ENCODE data around the gene ZBED2. TPM values are rescaled to one million over a fixed set of nuclear protein-coding genes. Genes with fewer than 3 reads are reported as not detected.

Gene ZBED2
- total RNA-seq, 4 donors from 2014 or later, result 4.2 to 9.4 (median 6.2) TPM

- no peak for DNase-seq
- H3K4me1 ChIP-seq, result peaks cover 0 to 20% (median 4%) of the 10 kb centered on the region in 3 donors
- H3K36me3 ChIP-seq, result no peaks in the 10 kb centered on the region
- H3K4me3 ChIP-seq, result no peak overlapping the region
- 21 to 24% methylated on average over 5 of the region's 5 CpGs for WGBS, 2 donors
- intact Hi-C loops (cut with DNase I), result no loop called here
- H3K9me3 ChIP-seq, result no peaks in the 10 kb centered on the region
- TF ChIP-seq POLR2A (IDR thresholded peaks at IDR 0.05), result no peak
- TF ChIP-seq, protein P1, sequence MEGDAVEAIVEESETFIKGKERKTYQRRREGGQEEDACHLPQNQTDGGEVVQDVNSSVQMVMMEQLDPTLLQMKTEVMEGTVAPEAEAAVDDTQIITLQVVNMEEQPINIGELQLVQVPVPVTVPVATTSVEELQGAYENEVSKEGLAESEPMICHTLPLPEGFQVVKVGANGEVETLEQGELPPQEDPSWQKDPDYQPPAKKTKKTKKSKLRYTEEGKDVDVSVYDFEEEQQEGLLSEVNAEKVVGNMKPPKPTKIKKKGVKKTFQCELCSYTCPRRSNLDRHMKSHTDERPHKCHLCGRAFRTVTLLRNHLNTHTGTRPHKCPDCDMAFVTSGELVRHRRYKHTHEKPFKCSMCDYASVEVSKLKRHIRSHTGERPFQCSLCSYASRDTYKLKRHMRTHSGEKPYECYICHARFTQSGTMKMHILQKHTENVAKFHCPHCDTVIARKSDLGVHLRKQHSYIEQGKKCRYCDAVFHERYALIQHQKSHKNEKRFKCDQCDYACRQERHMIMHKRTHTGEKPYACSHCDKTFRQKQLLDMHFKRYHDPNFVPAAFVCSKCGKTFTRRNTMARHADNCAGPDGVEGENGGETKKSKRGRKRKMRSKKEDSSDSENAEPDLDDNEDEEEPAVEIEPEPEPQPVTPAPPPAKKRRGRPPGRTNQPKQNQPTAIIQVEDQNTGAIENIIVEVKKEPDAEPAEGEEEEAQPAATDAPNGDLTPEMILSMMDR (IDR thresholded peaks at IDR 0.05), result no peak
- H3K27ac ChIP-seq, result peak overlapping the region; percentile 41 to 76 (median 64)
- H3K27me3 ChIP-seq, result no peaks in the 10 kb centered on the region
These were observed 15.0 kb upstream of the ZBED2 start for GRCh38 chr3:111610189-111610588.

GRCh38 chr3:111609700-111610099 lies 14.6 kb upstream of the ZBED2 start:
- no peak for DNase-seq
- peak overlapping the region; percentile 41 to 76 (median 64) for H3K27ac ChIP-seq
- no peak overlapping the region for H3K4me3 ChIP-seq
- intact Hi-C loops (cut with DNase I), result no loop called here
- 87 to 88% methylated on average over 2 of the region's 2 CpGs for WGBS, 2 donors
- TF ChIP-seq POLR2A (IDR thresholded peaks at IDR 0.05), result no peak
- TF ChIP-seq, protein P1 (IDR thresholded peaks at IDR 0.05), result no peak
- H3K27me3 ChIP-seq, result no peaks in the 10 kb centered on the region
- H3K4me1 ChIP-seq, result peaks cover 0 to 20% (median 4%) of the 10 kb centered on the region in 3 donors
- H3K36me3 ChIP-seq, result no peaks in the 10 kb centered on the region
- no peaks in the 10 kb centered on the region for H3K9me3 ChIP-seq

- no peaks in the 10 kb centered on the region for H3K27me3 ChIP-seq
- peaks cover 0 to 24% (median 4%) of the 10 kb centered on the region in 3 donors for H3K4me1 ChIP-seq
- no peak for DNase-seq
- intact Hi-C loops (cut with DNase I), result no loop called here
- H3K9me3 ChIP-seq, result no peaks in the 10 kb centered on the region
- H3K27ac ChIP-seq, result no peak overlapping the region
- H3K4me3 ChIP-seq, result no peak overlapping the region
- TF ChIP-seq, protein P1 (IDR thresholded peaks at IDR 0.05), result no peak
- no peak for TF ChIP-seq POLR2A (IDR thresholded peaks at IDR 0.05)
- H3K36me3 ChIP-seq, result no peaks in the 10 kb centered on the region
- 64 to 89% methylated on average over 2 of the region's 2 CpGs for WGBS, 2 donors
These were observed 13.2 kb upstream of the ZBED2 start for GRCh38 chr3:111608383-111608782.

GRCh38 chr3:111607240-111607920 lies 12.2 kb upstream of the ZBED2 start:
- H3K36me3 ChIP-seq, result no peaks in the 10 kb centered on the region
- no peak overlapping the region for H3K4me3 ChIP-seq
- H3K4me1 ChIP-seq, result peaks cover 0 to 24% (median 4%) of the 10 kb centered on the region in 3 donors
- no peaks in the 10 kb centered on the region for H3K27me3 ChIP-seq
- H3K27ac ChIP-seq, result no peak overlapping the region
- DNase-seq, result no peak
- TF ChIP-seq, protein P1 (IDR thresholded peaks at IDR 0.05), result no peak
- TF ChIP-seq POLR2A (IDR thresholded peaks at IDR 0.05), result no peak
- H3K9me3 ChIP-seq, result no peaks in the 10 kb centered on the region
- intact Hi-C loops (cut with DNase I), result no loop called here
- 59 to 66% methylated on average over 3 of the region's 3 CpGs for WGBS, 2 donors

DNA sequence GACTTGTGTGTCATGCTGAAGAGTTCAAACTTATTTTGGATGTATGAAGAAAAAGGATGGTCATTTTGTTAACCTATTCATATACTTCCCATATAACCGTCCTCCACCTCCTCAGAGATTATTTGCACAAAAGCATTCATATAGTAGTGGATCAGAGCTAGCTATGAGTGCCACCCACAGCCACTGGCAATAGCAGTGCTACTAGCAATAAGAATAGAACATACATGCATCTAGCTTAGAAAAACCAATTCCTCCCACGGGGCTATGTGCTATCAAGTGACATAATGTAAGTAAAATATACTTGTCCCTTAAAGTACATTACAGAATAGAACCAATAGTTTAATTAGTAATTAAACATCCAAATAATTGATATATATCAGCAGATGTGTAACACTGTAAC lies 10.3 kb upstream of the ZBED2 start:
- H3K27ac ChIP-seq, result no peak overlapping the region
- no peaks in the 10 kb centered on the region for H3K27me3 ChIP-seq
- H3K9me3 ChIP-seq, result no peaks in the 10 kb centered on the region
- DNase-seq, result no peak
- TF ChIP-seq, protein P1 (IDR thresholded peaks at IDR 0.05), result no peak
- no peak for TF ChIP-seq POLR2A (IDR thresholded peaks at IDR 0.05)
- intact Hi-C loops (cut with DNase I), result no loop called here
- no peaks in the 10 kb centered on the region for H3K36me3 ChIP-seq
- no peak overlapping the region for H3K4me3 ChIP-seq
- H3K4me1 ChIP-seq, result peaks cover 0 to 16% (median 0%) of the 10 kb centered on the region in 3 donors
- 66 to 70% methylated on average over 2 of the region's 2 CpGs for WGBS, 2 donors
